Raji (cell line): ENCODE results near the gene LRCOL1.

Experiments
- POLR2A ChIP-seq: IDR thresholded peaks from 2 replicates; pipeline ENCODE4 v1.6.1; 2011; ENCODE audit warnings: low read depth, low read length, control low read depth; ENCODE audit not compliant: insufficient read depth

The LRCOL1 gene

DNA sequence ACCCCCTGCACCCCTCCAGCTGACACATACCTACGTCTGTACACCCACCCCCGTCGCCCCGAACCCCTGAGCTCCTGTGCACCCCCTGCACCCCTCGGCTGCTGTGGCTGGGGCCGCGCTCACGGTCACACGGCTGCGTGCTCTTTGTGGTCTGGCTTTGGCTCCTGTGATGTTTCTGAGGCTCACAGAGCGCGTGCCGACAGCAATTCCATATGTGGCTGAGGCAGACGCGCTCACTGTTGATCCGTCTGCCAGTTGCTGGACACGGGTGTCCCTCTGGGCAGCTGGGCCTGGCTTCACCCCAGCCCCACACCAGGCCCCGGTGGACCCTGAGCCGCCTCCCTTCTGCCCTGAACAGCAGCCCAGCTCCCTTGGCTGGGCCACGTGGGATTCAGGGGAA, 46.5 kb downstream of the LRCOL1 start:
- TF ChIP-seq POLR2A: no peak

DNA sequence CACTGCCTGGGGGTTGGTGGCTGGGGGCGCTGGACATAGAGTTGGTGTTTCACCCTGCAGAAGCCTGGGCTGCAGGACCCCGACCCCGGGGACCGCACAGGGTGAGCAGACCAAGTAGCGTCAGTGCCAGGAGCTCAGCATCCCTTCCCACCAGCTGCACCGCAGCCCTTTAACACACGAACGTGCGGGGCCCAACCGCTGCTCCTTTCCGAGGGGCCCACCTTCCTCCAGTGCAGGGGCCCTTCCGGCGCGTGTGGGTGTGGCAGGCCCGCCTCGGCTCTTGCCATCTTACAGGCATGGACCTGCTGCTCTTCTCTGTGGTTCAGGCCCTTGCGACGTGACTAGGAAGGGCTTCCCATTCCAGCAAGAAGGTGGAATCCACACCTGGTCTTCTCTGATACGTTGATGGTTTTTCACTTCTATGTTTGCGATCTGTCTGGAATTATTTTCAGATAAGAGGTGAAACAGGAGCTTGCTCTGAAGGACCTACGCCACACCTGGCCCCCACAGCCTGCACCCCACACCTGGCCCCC, 47.8 kb downstream of the LRCOL1 start:
- no peak for TF ChIP-seq POLR2A

DNA sequence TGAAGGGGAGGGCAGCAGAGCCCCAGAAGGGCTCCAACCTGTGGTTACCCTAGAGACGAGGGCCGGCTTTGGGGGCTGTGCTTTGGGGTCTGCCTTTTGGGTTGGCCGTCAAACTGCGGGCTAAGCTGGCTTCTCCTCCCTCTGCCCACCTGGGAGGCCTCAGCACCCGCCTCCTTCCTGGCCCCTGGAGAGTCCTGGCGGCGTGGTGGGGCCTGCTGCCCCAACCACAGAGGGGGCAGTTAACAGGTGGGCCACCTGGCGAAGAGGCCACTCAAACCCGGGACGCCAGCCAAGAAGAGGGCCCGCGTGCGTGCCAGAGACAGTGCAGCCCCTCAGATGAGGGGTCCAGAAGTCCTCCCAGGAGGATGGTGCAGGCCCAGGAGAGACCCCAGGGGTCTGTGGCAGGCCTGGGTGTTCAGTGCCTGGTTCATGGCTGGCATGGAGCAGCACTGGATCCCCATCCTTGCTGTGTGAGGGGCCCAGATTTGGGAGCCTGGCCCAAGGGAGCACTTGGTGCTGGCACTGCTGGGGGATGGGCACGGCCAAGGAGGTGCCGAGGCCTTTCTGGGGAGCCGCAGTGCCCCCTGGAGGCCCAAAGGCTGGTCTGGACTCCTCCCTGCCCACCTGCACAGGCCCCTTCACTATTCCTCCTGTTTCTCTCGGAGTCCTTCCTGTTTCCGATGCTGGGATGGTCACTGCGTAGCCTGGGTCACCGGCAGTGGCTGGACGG, 48.8 kb downstream of the LRCOL1 start:
- no peak for TF ChIP-seq POLR2A

DNA sequence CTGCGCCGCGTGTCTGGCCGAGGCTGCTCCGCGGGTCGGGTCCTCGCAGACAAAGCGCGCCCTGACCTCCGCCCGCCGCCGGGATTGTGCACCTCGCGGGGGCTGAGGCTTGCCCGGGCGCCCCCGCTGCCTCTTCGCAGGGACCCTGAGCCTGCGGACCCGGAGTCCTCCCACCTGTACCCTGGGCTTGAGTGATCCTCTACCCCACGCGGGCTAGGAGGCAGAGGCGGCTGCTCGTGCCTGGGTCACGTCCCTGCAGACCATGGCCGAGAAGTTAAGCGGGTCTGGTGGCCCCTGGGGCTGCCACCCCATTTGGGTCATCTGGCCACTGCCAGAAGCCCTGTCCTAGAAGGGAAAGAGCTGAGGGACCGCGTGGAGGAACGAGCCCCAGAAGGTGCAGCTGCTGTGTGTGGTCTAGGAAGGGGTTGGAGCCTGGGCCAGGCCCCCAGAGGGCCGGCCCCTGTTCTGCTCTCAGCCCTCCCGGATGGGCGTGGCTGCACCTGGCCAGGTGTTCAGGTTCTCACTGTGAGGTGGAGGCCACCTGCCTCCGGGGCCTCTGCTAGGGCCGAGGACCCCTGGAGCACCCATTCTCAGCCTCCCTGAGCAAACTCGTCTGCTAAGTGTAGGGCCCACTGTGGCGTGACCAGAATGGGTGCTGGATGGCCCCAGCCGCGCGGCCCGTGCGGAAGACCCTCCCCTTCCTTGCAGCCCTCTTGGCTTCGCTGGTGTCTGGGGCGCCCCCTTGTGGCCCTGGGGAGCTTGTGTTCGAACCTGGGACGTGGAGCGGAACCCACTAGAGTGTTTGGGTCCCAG, 49.6 kb downstream of the LRCOL1 start:
- peak; percentile 48 for TF ChIP-seq POLR2A

DNA sequence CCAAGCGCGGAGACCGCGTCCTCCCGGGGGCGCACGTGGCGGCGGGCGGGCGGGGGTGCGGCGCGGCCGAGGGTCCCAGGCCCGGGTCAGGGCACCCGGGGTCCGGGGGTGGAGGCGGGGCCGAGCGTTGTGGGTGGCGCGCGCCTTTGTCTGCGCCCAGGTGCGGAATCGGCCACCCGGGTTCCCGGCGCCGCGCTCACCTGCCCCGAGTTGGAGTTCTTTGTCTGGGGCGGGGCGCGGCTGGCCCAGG, 50.1 kb downstream of the LRCOL1 start:
- no peak; the same call in 1 of the 2 replicates for TF ChIP-seq POLR2A

DNA sequence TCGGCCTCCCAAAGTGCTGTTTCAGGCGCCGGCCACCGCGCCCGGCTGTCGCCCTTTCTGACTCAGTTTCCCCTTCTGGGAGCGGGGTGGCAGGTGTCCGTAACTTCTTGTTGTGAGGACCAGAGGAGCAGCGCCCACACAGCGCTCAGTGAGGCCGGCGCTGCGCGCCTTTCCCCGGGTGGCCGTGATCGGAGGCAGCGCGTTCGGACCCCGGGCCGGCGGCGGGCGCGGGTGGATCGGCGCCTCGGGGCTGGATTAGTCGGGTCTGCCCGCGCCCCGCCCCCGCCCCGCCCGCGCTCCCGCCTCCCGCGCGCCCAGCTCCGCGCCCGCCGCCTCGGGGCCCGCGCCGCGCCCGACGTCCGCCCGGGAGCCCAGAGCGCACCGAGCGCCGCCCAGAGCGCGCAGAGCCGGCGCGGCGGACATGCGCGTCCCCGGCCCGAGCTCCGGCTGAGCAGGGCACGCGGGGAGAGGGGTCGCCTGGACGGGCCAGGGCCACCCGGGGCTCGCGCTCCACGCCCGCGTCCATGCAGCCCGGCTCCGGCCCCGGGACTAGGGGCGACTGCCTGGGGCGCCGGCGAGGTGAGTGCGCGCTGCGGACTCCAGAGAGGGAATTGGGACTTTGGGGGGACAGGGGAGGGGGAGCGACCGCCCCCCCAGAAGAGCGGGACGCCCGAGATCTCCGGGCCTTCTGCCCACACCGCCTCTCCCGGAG, 50.6 kb downstream of the LRCOL1 start:
- TF ChIP-seq POLR2A: peak; percentile 54

DNA sequence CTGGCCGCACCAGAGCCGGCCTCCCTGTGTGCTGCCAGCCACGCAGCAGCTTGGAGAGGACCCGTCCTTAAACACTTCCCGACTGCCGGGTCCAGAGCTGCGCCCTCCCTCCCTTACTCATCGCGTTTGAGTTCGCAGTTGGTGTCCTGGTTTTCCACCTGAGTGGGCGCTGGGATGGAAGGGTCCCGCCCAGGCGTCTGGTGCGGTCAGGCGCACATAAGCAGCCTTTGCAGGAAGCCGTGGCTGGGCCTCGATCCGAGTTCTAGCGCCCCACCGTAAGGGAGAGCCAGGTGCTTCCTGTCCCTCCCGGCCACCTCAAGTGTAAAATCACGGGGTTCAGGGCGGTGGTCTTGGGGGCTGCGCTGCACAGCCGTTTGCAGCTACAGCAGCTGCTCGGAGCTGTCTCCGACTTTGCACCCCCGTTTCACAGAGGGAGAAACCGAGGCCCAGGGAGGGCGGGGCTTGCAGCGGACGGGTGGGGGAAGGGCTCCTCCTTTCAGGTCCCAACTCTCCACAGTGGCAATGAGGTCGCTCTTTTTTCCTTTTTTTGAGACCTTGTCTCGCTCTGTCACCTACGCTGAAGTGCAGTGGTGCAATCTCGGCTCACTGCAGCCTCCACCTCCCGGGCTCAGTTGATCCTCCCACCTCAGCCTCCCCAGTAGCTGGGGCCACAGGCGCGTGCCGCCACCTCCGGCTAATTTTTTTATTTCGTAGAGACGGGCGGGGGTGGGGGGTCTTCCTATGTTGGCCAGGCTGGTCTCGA, 51.3 kb downstream of the LRCOL1 start:
- no peak for TF ChIP-seq POLR2A

DNA sequence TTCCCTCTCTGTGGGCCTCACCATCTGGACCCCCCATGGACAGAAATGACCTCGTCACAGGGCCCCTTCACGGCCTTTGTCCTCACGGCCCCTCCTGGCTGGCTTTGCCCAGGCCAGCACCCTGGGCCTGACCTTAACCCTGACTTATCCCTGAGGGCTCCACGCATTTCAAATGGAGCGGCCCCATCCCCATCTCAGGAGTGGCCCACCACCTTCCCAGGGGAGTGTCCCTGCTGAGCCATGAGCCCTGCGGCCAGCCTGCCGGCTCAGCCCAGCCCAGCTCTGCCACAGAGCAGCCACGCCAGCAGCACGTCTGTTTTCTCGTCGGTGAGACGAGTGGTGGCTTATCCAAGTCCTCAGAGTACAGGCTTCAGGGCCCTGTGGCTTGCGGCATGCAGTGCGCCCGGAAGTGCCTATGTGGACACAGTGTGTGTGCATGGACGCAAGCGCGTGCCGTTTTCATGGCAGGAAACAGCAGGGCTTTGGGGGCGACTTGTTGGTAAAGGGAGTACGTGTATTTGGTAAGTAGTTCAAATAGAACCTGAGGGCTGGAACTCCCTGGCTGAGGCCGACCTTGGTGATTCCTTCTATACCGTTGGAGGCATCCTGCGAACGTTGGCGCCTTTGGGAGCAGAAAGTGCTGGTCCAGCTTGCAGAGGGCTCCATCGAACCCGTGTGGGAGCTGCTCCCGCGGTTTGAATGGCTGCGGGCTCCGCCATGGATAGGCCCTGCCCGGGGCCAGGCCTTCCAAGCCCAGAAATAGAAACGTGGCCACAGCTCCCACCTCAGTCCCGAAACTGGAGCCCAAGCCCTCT, 52.1 kb downstream of the LRCOL1 start:
- TF ChIP-seq POLR2A: no peak

DNA sequence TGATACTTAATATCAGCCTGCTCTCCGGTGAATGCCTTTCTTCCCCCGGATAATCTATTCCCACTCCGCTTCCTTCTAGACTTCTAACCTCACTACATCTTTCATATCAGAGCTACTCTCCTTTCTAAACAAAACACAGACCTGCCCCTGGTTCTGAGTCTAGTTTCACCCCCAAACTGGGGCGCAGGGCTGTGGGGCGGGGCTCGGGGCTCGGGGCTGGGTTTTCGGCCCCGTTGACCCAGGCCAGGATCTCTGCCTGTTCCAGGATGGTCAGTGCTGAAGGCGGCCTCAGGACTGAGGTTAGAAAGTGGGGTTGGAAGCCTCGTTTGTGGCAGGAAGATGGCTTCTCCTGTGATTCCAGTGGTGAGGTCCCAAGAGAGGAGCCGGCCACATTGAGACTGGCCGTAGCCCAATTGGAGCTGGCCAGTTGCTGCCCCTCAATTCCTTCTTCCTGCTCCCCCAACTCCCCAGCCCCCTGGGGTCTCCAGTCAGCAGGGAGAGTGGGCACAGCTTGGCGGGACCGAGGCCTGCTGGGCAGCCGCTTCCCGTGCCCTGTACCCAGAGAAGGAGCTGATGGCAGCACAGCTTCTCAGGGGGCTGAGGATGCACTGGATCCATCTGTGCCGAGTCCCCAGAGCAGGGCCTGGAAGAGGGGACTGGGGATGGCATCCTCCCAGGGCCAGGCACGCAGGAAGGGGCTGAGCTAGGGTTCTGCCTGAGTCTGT, 52.9 kb downstream of the LRCOL1 start:
- no peak for TF ChIP-seq POLR2A

DNA sequence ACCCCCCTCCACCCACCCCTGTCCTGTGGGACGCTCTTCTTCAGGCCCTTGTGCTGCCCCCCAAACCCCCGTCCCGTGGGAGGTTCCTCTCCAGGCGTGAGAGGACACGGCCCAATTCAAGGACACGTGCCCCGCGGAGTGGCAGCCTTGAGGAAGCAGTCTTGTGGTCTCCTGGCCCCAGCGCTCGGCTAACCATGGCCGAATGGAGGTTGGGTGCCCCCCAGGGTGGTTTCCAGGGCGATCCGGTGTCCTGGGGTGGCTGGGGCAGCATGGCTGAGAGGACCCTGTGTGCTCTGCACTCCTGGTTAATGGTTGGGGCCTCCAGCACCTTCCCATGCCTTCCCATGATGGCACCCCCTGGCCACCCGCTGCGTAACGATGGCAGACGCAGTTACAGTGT, 53.6 kb downstream of the LRCOL1 start:
- TF ChIP-seq POLR2A: no peak

DNA sequence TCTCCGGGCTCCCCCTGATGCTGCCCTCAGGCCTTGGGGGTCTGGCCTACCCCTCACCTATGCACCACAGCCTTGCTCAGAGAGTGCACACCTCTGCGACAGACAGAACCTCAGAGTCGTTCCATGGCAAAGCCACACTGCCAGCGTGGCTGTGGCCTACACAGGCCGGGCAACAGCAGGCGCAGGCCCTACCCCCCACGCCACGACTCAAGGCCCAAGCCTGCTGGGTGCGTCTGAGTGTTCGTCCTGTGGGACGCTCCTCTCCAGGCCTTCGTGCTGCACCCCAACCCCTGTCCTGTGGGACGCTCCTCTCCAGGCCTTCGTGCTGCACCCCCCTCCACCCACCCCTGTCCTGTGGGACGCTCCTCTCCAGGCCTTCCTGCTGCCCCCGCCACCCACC, 54.2 kb downstream of the LRCOL1 start:
- no peak for TF ChIP-seq POLR2A

DNA sequence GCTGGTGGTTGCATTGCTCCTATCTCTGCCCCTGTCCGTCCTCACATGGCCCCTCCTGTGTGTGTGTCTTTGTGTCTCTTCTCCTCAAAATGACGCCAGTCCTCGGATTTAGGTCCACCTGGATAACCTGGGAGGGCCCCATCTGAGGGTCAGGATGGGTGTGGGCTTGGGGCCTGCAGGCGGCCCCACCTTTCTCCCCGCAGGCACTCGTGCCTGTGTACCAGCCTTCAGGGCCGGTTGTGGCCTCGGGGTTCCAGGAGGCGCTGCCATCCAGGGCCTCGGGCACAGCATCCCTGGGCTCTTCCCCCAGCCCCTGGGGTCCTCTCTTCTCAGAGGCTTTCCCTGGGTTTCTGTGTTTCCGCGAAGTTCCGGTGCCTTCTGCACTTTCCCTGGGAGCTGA, 54.7 kb downstream of the LRCOL1 start:
- no peak for TF ChIP-seq POLR2A

DNA sequence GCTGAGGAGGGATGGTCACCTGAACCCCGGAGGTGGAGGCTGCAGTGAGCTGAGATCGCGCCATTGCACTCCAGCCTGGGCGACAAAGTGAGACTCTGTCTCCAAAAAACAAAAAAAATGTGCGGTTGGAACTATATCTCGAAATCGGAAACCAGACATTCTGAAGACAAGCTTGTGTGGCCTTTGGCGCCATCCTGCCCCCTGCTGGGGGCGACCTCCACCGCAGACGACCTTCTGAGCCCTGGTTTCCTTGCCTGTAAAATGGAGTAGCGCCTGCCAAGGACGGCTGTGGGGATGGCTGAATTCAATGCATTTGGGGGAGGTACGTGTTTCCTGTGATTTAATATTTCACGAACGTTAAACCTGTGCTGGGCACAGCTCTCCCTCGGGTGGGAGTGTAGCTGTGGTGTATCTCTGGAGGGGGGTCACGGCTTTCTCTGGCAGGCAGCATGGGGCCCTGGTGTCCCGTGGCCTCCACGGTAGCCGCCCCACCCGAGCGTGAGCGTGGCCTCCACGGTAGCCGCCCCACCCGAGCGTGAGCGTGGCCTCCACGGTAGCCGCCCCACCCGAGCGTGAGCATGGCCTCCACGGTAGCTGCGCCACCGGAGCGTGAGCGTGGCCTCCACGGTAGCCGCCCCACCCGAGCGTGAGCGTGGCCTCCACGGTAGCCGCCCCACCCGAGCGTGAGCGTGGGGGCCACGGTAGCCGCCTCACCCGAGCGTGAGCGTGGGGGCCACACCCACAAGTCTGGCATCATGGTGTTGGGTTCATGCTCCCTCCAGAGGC, 55.3 kb downstream of the LRCOL1 start:
- no peak for TF ChIP-seq POLR2A
